ENCODE measurements around the gene CRYBG2.

The CRYBG2 gene

GRCh38 chr1:26357121-26357602, 3.2 kb upstream of the CRYBG2 start:
- no peaks in the 10 kb centered on the region for H3K36me3 ChIP-seq (ENCODE audit: insufficient read depth, low read length)
- no peak overlapping the region for H3K27ac ChIP-seq (ENCODE audit: low read depth, low read length)
- H3K27me3 ChIP-seq (ENCODE audit: control insufficient read depth in 1 of 2, insufficient read depth in 2 of 2, low read length in 2 of 2): peaks cover 17 to 39% of the 10 kb centered on the region in 2 donors
- no peak overlapping the region for H3K9ac ChIP-seq (ENCODE audit: low read length)
- H3K4me3 ChIP-seq (ENCODE audit: low read depth in 1 of 2, low read length in 2 of 2): no peak overlapping the region
- no peaks in the 10 kb centered on the region for H3K4me1 ChIP-seq (ENCODE audit: insufficient read depth, low read length)
- H3K9me3 ChIP-seq (ENCODE audit: low read length): no peaks in the 10 kb centered on the region

- H3K9ac ChIP-seq (ENCODE audit: low read length): no peak overlapping the region
- no peak overlapping the region for H3K4me3 ChIP-seq (ENCODE audit: low read depth in 1 of 2, low read length in 2 of 2)
- peaks cover 14 to 29% of the 10 kb centered on the region in 2 donors for H3K27me3 ChIP-seq (ENCODE audit: control insufficient read depth in 1 of 2, insufficient read depth in 2 of 2, low read length in 2 of 2)
- no peaks in the 10 kb centered on the region for H3K4me1 ChIP-seq (ENCODE audit: insufficient read depth, low read length)
- no peaks in the 10 kb centered on the region for H3K36me3 ChIP-seq (ENCODE audit: insufficient read depth, low read length)
- no peak overlapping the region for H3K27ac ChIP-seq (ENCODE audit: low read depth, low read length)
- no peaks in the 10 kb centered on the region for H3K9me3 ChIP-seq (ENCODE audit: low read length)
These were observed 2.2 kb upstream of the CRYBG2 start for GRCh38 chr1:26356106-26356505.

- no peaks in the 10 kb centered on the region for H3K36me3 ChIP-seq (ENCODE audit: insufficient read depth, low read length)
- no peaks in the 10 kb centered on the region for H3K9me3 ChIP-seq (ENCODE audit: low read length)
- peaks cover 2 to 18% of the 10 kb centered on the region in 2 donors for H3K27me3 ChIP-seq (ENCODE audit: control insufficient read depth in 1 of 2, insufficient read depth in 2 of 2, low read length in 2 of 2)
- H3K27ac ChIP-seq (ENCODE audit: low read depth, low read length): no peak overlapping the region
- H3K9ac ChIP-seq (ENCODE audit: low read length): no peak overlapping the region
- H3K4me3 ChIP-seq (ENCODE audit: low read depth in 1 of 2, low read length in 2 of 2): no peak overlapping the region
- no peaks in the 10 kb centered on the region for H3K4me1 ChIP-seq (ENCODE audit: insufficient read depth, low read length)
These were observed 1.0 kb upstream of the CRYBG2 start for GRCh38 chr1:26354972-26355371.

DNA sequence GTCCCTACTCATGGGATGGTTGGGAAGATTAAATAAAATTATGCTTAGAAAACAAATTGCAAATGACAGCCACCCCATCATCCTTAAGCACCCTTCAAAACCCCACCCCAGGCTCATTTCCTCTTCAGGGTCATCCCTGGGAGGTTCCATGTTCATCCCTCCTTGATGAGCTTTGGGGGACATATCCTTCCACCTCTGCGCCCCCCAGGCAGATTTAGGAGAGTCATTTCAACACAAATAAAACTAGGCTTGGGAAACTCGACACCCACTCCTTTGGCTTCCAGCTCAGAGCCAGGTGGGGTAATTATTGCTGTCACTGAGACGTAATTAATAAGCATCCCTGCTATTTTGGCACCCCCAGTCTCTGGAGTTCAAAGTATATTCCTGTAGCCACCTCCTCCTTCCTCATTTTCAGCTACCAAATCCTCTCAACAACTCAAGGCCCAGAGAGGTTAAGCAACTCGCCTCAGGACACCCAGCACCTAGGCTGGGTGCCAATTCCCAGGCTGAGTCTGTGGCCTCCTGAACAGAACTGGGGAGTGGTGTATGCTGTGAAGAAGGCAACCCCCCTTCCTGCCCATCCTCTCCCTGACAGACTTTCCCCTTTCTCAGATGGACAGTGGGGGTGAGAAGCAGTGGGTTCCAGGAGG, 595 bp downstream of the CRYBG2 start:
- Histone ChIP-seq H3K4me1 (ENCODE audit: insufficient read depth, low read length) (no peaks in the 10 kb centered on the region), H3K27me3 (ENCODE audit: control insufficient read depth in 1 of 2, insufficient read depth in 2 of 2, low read length in 2 of 2) (peaks cover 0 to 9% of the 10 kb centered on the region in 2 donors), H3K27ac (ENCODE audit: low read depth, low read length) (no peak overlapping the region), H3K9me3 (ENCODE audit: low read length) (no peaks in the 10 kb centered on the region), H3K4me3 (ENCODE audit: low read depth in 1 of 2, low read length in 2 of 2) (no peak overlapping the region), H3K9ac (ENCODE audit: low read length) (no peak overlapping the region), H3K36me3 (ENCODE audit: insufficient read depth, low read length) (no peaks in the 10 kb centered on the region)

- H3K36me3 ChIP-seq (ENCODE audit: insufficient read depth, low read length): no peaks in the 10 kb centered on the region
- no peak overlapping the region for H3K4me3 ChIP-seq (ENCODE audit: low read depth in 1 of 2, low read length in 2 of 2)
- no peaks in the 10 kb centered on the region for H3K9me3 ChIP-seq (ENCODE audit: low read length)
- H3K4me1 ChIP-seq (ENCODE audit: insufficient read depth, low read length): no peaks in the 10 kb centered on the region
- peaks cover 0 to 9% of the 10 kb centered on the region in 2 donors for H3K27me3 ChIP-seq (ENCODE audit: control insufficient read depth in 1 of 2, insufficient read depth in 2 of 2, low read length in 2 of 2)
- H3K9ac ChIP-seq (ENCODE audit: low read length): no peak overlapping the region
- H3K27ac ChIP-seq (ENCODE audit: low read depth, low read length): no peak overlapping the region
These were observed 1.6 kb downstream of the CRYBG2 start for GRCh38 chr1:26352338-26352679.

- Histone ChIP-seq H3K27me3 (ENCODE audit: control insufficient read depth in 1 of 2, insufficient read depth in 2 of 2, low read length in 2 of 2) (peaks cover 0 to 9% of the 10 kb centered on the region in 2 donors), H3K9me3 (ENCODE audit: low read length) (no peaks in the 10 kb centered on the region), H3K4me3 (ENCODE audit: low read depth in 1 of 2, low read length in 2 of 2) (no peak overlapping the region), H3K4me1 (ENCODE audit: insufficient read depth, low read length) (no peaks in the 10 kb centered on the region), H3K9ac (ENCODE audit: low read length) (no peak overlapping the region), H3K27ac (ENCODE audit: low read depth, low read length) (no peak overlapping the region), H3K36me3 (ENCODE audit: insufficient read depth, low read length) (no peaks in the 10 kb centered on the region)
These were observed 2.2 kb downstream of the CRYBG2 start for GRCh38 chr1:26351590-26352337.

GRCh38 chr1:26350701-26351589, 3.0 kb downstream of the CRYBG2 start:
- Histone ChIP-seq H3K9ac (ENCODE audit: low read length) (no peak overlapping the region), H3K36me3 (ENCODE audit: insufficient read depth, low read length) (no peaks in the 10 kb centered on the region), H3K27me3 (ENCODE audit: control insufficient read depth in 1 of 2, insufficient read depth in 2 of 2, low read length in 2 of 2) (peaks cover 0 to 9% of the 10 kb centered on the region in 2 donors), H3K27ac (ENCODE audit: low read depth, low read length) (no peak overlapping the region), H3K4me3 (ENCODE audit: low read depth in 1 of 2, low read length in 2 of 2) (no peak overlapping the region), H3K4me1 (ENCODE audit: insufficient read depth, low read length) (no peaks in the 10 kb centered on the region), H3K9me3 (ENCODE audit: low read length) (no peaks in the 10 kb centered on the region)

DNA sequence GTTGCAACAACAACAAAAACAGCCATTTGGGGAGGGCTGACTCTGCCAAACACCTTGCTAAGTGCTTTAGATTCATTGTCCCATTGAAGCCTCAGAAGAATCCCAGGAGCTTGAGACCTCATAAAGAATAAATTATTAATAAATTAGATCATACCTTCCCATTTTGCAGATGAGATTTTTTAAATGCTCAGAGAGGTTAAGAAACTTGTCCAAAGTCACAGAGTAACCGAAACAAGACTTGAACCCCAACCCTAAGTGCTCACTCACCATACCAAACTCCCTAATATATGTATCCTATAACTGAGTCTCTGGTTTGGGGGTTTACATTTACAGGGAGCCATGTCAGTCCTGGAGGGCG, 3.6 kb downstream of the CRYBG2 start:
- Histone ChIP-seq H3K4me1 (ENCODE audit: insufficient read depth, low read length) (no peaks in the 10 kb centered on the region), H3K27ac (ENCODE audit: low read depth, low read length) (no peak overlapping the region), H3K27me3 (ENCODE audit: control insufficient read depth in 1 of 2, insufficient read depth in 2 of 2, low read length in 2 of 2) (peaks cover 0 to 5% of the 10 kb centered on the region in 2 donors), H3K4me3 (ENCODE audit: low read depth in 1 of 2, low read length in 2 of 2) (no peak overlapping the region), H3K9ac (ENCODE audit: low read length) (no peak overlapping the region), H3K36me3 (ENCODE audit: insufficient read depth, low read length) (no peaks in the 10 kb centered on the region), H3K9me3 (ENCODE audit: low read length) (no peaks in the 10 kb centered on the region)

- Histone ChIP-seq H3K9ac (ENCODE audit: low read length) (no peak overlapping the region), H3K27me3 (ENCODE audit: control insufficient read depth in 1 of 2, insufficient read depth in 2 of 2, low read length in 2 of 2) (peaks cover 0 to 3% of the 10 kb centered on the region in 2 donors), H3K27ac (ENCODE audit: low read depth, low read length) (no peak overlapping the region), H3K4me1 (ENCODE audit: insufficient read depth, low read length) (no peaks in the 10 kb centered on the region), H3K9me3 (ENCODE audit: low read length) (no peaks in the 10 kb centered on the region), H3K4me3 (ENCODE audit: low read depth in 1 of 2, low read length in 2 of 2) (no peak overlapping the region), H3K36me3 (ENCODE audit: insufficient read depth, low read length) (no peaks in the 10 kb centered on the region)
These were observed 4.1 kb downstream of the CRYBG2 start for GRCh38 chr1:26349877-26350244.

- H3K4me3 ChIP-seq (ENCODE audit: low read depth in 1 of 2, low read length in 2 of 2): no peak overlapping the region
- peaks cover 0 to 1% of the 10 kb centered on the region in 2 donors for H3K27me3 ChIP-seq (ENCODE audit: control insufficient read depth in 1 of 2, insufficient read depth in 2 of 2, low read length in 2 of 2)
- H3K4me1 ChIP-seq (ENCODE audit: insufficient read depth, low read length): no peaks in the 10 kb centered on the region
These were observed 4.6 kb downstream of the CRYBG2 start for GRCh38 chr1:26349188-26349876.

More at GRCh38 chr1:26349188-26349876, 4.6 kb downstream of the CRYBG2 start:
- Histone ChIP-seq H3K9ac (ENCODE audit: low read length) (no peak overlapping the region), H3K9me3 (ENCODE audit: low read length) (no peaks in the 10 kb centered on the region), H3K27ac (ENCODE audit: low read depth, low read length) (no peak overlapping the region), H3K36me3 (ENCODE audit: insufficient read depth, low read length) (no peaks in the 10 kb centered on the region)
